Upper lobe of left lung (tissue), 6 donors: ENCODE measurements around the gene DALRD3. TPM values are rescaled to one million over a fixed set of nuclear protein-coding genes. Genes with fewer than 3 reads are reported as not detected.

Source experiments
- ATAC-seq, 2 donors: fragments of 200-7000 bp; cut with Tn5 transposase; one replicate each; pipeline ENCODE4 v1.9.1; 2022; ENCODE audit warnings: mild to moderate bottlenecking in 2 of 2, moderate library complexity in 2 of 2; ENCODE audit not compliant: low FRiP score in 2 of 2
- DNase-seq, 2 donors: peaks; one replicate each; pipeline ENCODE4 v3.0.0-alpha.2; 2019 to 2020
- H3K27ac ChIP-seq, 4 donors: fragments of 200-600 bp; sonication (generic); one replicate each; pipeline ENCODE4 v1.5.1; 2016 to 2019
- H3K27me3 ChIP-seq, 4 donors: fragments of 200-600 bp; sonication (generic); one replicate each; pipeline ENCODE4 v1.5.1; 2017 to 2019
- H3K36me3 ChIP-seq, 4 donors: fragments of 200-600 bp; sonication (generic); one replicate each; pipeline ENCODE4 v1.5.1; 2016 to 2019
- H3K4me1 ChIP-seq, 4 donors: fragments of 200-600 bp; sonication (generic); one replicate each; pipeline ENCODE4 v1.5.1; 2018 to 2019
- H3K4me3 ChIP-seq, 4 donors: fragments of 200-600 bp; sonication (generic); one replicate each; pipeline ENCODE4 v1.5.1; 2017 to 2019; ENCODE audit warnings: mild to moderate bottlenecking in 2 of 4, moderate library complexity in 1 of 4
- H3K9me3 ChIP-seq, 4 donors: fragments of 200-600 bp; sonication (generic); one replicate each; pipeline ENCODE4 v1.5.1; 2018 to 2019
- EP300 ChIP-seq, 4 donors: sonication (generic); formaldehyde crosslinking; IDR thresholded peaks; one replicate each; pipeline ENCODE4 v1.5.1; 2017; ENCODE audit warnings: antibody characterized with exemption in 4 of 4, control low read depth in 2 of 4
- POLR2A ChIP-seq, 4 donors: fragments of 450-650 bp; IDR thresholded peaks; one replicate each; pipeline ENCODE4 v1.5.1; 2016 to 2017; ENCODE audit warnings: antibody characterized with exemption in 4 of 4, mild to moderate bottlenecking in 2 of 4
- POLR2AphosphoS5 ChIP-seq, 2 donors: sonication (generic); formaldehyde crosslinking; IDR thresholded peaks; one replicate each; pipeline ENCODE4 v1.5.1; 2017; ENCODE audit warnings: antibody characterized with exemption in 2 of 2
- WGBS, 2 donors: methylation state at CpG; one replicate each; pipeline ENCODE4 v1.1.5; 2017 to 2018; 5-methylcytosine and 5-hydroxymethylcytosine counted together
- total RNA-seq, 6 donors: library from RNA; depleted of rRNA in 4 of 6; stranded (reverse); fragments of >200 nt in 4 of 6; gene quantifications; one replicate each; pipeline versions ENCODE4 v1.1.0 to v1.2.1, GENCODE V29; 2016 to 2021
- TF ChIP-seq, protein P1 (sequence below), 6 experiments: fragments of 450-650 bp in 4 of 6; fragments of 200-600 bp in 2 of 6; sonication (generic) in 2 of 6; IDR thresholded peaks; one replicate each; pipeline ENCODE4 v1.5.1; 2016 to 2019; ENCODE audit warnings: antibody characterized with exemption in 6 of 6
- donor health status: DM: no; HTN: no; CAD: no; lungs with moderate emphysema.
- donor health status: DM: no; HTN: yes; CAD: no; lungs with severe emphysema.

DALRD3 gene
- total RNA-seq, 6 donors from 2014 or later, result 28.5 to 67.1 (median 35.7) TPM

DNA sequence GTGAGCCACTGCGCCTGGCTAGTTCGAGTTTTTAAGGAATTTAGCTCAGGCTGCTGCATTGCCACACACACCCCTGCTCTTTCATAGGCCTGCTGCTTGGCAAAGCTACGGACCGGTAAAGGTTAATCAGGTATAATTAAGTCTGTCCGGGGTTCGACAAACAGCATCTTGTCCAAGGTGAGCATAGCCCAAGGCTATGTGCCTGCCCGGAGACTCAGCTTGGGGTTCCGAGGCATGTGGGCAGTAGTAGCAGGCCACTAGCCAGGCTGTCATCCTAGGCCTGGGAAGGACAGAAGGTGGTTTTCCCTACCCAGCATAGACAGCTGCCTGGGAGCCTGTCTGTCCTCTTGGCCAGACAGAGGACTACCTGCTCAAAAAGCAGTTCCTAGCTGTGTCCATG, 21.7 kb downstream of the DALRD3 start:
- WGBS, 2 donors, result 94 to 97% methylated on average over 8 of the region's 8 CpGs
- no peak overlapping the region for H3K4me3 ChIP-seq
- no peaks in the 10 kb centered on the region for H3K27me3 ChIP-seq
- no peaks in the 10 kb centered on the region for H3K9me3 ChIP-seq
- peaks cover 3 to 8% (median 6%) of the 10 kb centered on the region in 4 donors for H3K4me1 ChIP-seq
- peaks cover 0 to 13% (median 5%) of the 10 kb centered on the region in 4 donors for H3K36me3 ChIP-seq
- H3K27ac ChIP-seq, result no peak overlapping the region
- no peak for ATAC-seq
- TF ChIP-seq POLR2AphosphoS5 (IDR thresholded peaks at IDR 0.05), result no peak
- TF ChIP-seq, protein P1, sequence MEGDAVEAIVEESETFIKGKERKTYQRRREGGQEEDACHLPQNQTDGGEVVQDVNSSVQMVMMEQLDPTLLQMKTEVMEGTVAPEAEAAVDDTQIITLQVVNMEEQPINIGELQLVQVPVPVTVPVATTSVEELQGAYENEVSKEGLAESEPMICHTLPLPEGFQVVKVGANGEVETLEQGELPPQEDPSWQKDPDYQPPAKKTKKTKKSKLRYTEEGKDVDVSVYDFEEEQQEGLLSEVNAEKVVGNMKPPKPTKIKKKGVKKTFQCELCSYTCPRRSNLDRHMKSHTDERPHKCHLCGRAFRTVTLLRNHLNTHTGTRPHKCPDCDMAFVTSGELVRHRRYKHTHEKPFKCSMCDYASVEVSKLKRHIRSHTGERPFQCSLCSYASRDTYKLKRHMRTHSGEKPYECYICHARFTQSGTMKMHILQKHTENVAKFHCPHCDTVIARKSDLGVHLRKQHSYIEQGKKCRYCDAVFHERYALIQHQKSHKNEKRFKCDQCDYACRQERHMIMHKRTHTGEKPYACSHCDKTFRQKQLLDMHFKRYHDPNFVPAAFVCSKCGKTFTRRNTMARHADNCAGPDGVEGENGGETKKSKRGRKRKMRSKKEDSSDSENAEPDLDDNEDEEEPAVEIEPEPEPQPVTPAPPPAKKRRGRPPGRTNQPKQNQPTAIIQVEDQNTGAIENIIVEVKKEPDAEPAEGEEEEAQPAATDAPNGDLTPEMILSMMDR (IDR thresholded peaks at IDR 0.05), result no peak
- DNase-seq, result no peak

DNA sequence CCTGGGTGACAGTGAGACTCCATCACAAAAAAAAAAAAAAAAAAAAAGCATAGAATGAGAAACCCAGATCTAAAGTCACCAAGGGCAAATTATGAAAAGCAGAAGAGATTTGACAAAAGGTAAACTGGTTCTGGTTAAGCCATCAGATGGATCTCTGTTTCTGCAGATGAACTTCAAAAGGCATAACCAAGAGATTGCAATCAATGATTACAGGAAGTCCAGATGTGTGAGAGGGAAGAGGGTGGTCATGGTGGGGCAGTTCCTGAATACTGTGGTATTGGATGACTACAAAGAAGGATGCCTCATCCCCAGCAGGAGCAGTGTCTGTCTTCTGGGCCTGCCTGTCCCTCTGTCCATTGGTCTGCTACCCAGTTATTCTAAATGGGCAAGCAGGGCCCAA, 24.5 kb downstream of the DALRD3 start:
- TF ChIP-seq POLR2AphosphoS5 (IDR thresholded peaks at IDR 0.05) (no peak), EP300 (IDR thresholded peaks at IDR 0.05) (no peak), POLR2A (IDR thresholded peaks at IDR 0.05) (no peak)
- TF ChIP-seq, protein P1 (IDR thresholded peaks at IDR 0.05), result no peak
- Histone ChIP-seq H3K9me3 (no peaks in the 10 kb centered on the region), H3K27me3 (no peaks in the 10 kb centered on the region), H3K4me1 (peaks cover 23 to 26% (median 24%) of the 10 kb centered on the region in 4 donors), H3K27ac (no peak overlapping the region), H3K36me3 (peaks cover 0 to 13% (median 5%) of the 10 kb centered on the region in 4 donors), H3K4me3 (no peak overlapping the region)
- DNase-seq (no peak), ATAC-seq (no peak)

DNA sequence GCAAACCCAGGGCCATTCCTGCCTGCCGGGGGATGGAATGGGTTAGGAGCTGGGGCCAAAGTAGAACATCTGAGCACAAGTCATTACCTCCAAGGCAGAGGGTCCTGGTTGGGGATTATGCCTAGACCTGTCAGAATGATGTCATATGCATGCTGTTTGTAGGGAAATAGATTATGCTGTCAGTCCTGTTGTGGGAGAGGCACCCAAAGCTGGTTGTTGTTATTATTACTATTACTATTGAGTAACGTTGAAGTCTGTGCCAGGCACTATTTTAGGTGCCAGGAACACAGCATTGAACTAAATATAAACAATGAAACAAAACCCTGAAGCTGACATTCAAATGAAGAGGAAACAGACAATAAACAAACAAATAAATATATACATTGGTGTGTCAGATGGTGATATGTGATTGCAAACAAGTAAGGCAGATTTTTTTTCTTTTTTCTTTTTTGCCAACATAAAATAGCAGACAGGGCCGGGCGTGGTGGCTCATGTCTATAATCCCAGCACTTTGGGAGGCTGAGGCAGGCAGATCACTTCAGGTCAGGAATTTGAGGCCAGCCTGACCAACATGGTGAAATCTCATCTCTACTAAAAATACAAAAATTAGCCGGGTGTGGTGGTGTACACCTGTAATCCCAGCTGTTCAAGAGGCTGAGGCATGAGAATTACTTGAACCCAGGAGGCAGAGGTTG, 26.4 kb downstream of the DALRD3 start:
- TF ChIP-seq, protein P1 (IDR thresholded peaks at IDR 0.05), result no peak
- Histone ChIP-seq H3K4me3 (peak overlapping the region in 2 of 4 donors; percentile 73 to 94), H3K27ac (peak overlapping the region; percentile 87 to 92 (median 90)), H3K4me1 (peaks cover 23 to 33% (median 27%) of the 10 kb centered on the region in 4 donors), H3K27me3 (no peaks in the 10 kb centered on the region), H3K36me3 (peaks cover 0 to 9% (median 5%) of the 10 kb centered on the region in 4 donors), H3K9me3 (no peaks in the 10 kb centered on the region)
- 71 to 77% methylated on average over 5 of the region's 5 CpGs for WGBS, 2 donors
- DNase-seq, result no peak
- ATAC-seq, result no peak

DNA sequence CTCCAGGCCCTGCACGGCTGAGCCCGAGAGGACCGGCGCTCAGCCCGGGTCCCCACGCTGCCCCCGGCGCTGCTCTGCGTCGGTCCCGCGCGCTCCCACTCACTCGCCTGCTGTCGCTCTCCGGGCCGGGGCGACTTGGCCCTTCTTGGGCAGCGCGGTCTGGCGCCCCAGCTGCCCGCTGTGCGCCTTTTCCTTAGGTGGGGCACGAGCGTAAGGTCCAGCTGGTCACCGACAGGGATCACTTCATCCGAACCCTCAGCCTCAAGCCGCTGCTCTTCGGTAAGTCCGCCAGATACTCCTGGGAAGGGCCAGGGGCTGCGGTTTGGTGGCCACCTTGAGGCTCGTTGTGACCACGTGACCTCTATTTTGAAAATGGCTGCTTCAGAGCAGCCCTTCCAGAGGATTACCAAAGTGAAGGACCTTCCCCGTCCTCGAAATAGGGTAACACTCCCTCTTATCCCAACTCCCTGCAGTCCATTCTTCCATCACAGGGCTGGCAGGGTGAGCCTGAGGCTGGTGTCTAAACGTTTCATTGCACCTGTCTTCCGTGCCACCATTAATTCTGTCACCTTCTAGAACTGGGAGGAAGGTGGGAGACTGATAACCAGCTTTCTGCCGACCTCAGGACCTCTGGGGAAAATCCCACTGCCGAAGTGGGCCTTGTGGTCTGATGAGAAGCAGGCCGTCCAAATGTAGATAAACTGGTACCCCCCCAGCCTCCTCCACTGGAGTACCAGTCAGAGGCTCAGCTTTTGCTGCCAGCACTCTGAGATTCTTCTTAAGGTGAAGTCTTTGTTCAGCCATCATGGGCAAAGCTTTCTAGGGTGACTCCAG, 27.5 kb downstream of the DALRD3 start:
- H3K36me3 ChIP-seq, result peaks cover 0 to 12% (median 6%) of the 10 kb centered on the region in 4 donors
- peak; percentile 3 to 50 for ATAC-seq
- H3K4me1 ChIP-seq, result peaks cover 23 to 33% (median 27%) of the 10 kb centered on the region in 4 donors
- no peaks in the 10 kb centered on the region for H3K27me3 ChIP-seq
- WGBS, 2 donors, result 14 to 31% methylated on average over 6 to 15 of the region's 40 CpGs
- peak; percentile 42 to 88 for DNase-seq
- H3K4me3 ChIP-seq, result peak overlapping the region; percentile 73 to 94 (median 88)
- H3K9me3 ChIP-seq, result no peaks in the 10 kb centered on the region
- H3K27ac ChIP-seq, result peak overlapping the region; percentile 87 to 92 (median 90)
- TF ChIP-seq POLR2A (IDR thresholded peaks at IDR 0.05) (no peak), EP300 (IDR thresholded peaks at IDR 0.05) (no peak), POLR2AphosphoS5 (IDR thresholded peaks at IDR 0.05) (no peak)
- TF ChIP-seq, protein P1 (IDR thresholded peaks at IDR 0.05), result no peak
